GM12874 (cell line): Measurements from ENCODE around the gene TOGARAM2.

Source experiments
- CTCF ChIP-seq: IDR thresholded peaks from 2 replicates; pipeline ENCODE4 v1.5.1; 2011; ENCODE audit warnings: low read depth, mild to moderate bottlenecking, control low read depth, low read length, moderate library complexity; ENCODE audit not compliant: insufficient read depth

The TOGARAM2 gene

GRCh38 chr2:28950941-28951630 lies 30.0 kb upstream of the TOGARAM2 start:
- TF ChIP-seq CTCF = no peak

- TF ChIP-seq CTCF = no peak
Observed at GRCh38 chr2:28951910-28952835, 28.9 kb upstream of the TOGARAM2 start.

- no peak for TF ChIP-seq CTCF
Observed at GRCh38 chr2:28952836-28953211, 28.3 kb upstream of the TOGARAM2 start.

GRCh38 chr2:28955467-28955866 lies 25.6 kb upstream of the TOGARAM2 start:
- TF ChIP-seq CTCF = no peak

GRCh38 chr2:28956415-28956826 lies 24.7 kb upstream of the TOGARAM2 start:
- no peak for TF ChIP-seq CTCF

GRCh38 chr2:28956890-28957289 lies 24.2 kb upstream of the TOGARAM2 start:
- no peak for TF ChIP-seq CTCF

- TF ChIP-seq CTCF = peak; percentile 43; the same call in 1 of the 2 replicates
Observed at GRCh38 chr2:28958689-28959088, 22.4 kb upstream of the TOGARAM2 start.
